ENCODE measurements around the gene TBX2. TPM values are rescaled to one million over a fixed set of nuclear protein-coding genes. Genes with fewer than 3 reads are reported as not detected.

TBX2 gene
- total RNA-seq, 1 experiment from 2014 or later, result 42.7 TPM

- peak; percentile 51 to 52 for DNase-seq
- H3K27ac ChIP-seq, result peak overlapping the region; percentile 73
- H3K4me3 ChIP-seq, result peak overlapping the region; percentile 91
- peaks cover 26% of the 10 kb centered on the region for H3K36me3 ChIP-seq
- H3K27me3 ChIP-seq, result no peaks in the 10 kb centered on the region
- no peaks in the 10 kb centered on the region for H3K9me3 ChIP-seq (replicated peaks)
- peaks cover 5% of the 10 kb centered on the region; the same call in 1 of the 2 replicates for H3K4me1 ChIP-seq
These were observed 548 bp downstream of the TBX2 start for GRCh38 chr17:61400066-61400716.

DNA sequence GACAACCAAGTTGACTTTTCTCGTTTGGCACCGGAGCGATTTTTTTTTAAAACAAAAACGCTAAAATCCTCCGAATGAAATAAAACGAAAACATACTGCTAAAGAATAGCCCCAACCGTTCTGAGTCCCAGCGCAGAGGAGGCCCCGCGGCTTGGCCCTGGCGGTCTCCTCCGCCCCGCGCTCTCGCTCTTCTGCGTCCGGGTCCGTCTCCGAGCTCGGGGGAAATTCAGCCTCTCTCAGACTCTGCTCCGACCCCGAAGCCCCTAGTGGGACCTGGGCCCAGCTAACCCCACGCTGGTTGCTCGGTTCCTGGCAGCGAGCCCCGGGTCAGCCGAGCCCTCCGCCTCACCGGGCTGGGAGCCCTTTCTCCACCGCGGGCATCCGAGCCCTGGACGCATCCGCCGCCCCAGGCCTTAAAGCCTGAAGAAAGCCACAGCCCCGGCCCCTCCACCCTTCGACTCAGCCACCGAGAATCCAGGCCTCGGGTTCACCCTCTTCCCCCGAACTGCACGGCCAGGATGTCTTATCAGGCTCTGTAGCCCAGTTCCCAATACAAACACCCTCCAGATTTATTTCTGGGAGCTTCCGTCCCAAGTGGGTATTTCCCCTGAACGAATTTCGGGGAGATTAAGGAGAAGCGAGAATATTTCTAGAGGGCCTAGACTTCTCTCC lies 1.2 kb downstream of the TBX2 start:
- peak; percentile 53 to 64 for DNase-seq
- peak overlapping the region; percentile 73 for H3K27ac ChIP-seq
- H3K27me3 ChIP-seq, result no peaks in the 10 kb centered on the region

DNA sequence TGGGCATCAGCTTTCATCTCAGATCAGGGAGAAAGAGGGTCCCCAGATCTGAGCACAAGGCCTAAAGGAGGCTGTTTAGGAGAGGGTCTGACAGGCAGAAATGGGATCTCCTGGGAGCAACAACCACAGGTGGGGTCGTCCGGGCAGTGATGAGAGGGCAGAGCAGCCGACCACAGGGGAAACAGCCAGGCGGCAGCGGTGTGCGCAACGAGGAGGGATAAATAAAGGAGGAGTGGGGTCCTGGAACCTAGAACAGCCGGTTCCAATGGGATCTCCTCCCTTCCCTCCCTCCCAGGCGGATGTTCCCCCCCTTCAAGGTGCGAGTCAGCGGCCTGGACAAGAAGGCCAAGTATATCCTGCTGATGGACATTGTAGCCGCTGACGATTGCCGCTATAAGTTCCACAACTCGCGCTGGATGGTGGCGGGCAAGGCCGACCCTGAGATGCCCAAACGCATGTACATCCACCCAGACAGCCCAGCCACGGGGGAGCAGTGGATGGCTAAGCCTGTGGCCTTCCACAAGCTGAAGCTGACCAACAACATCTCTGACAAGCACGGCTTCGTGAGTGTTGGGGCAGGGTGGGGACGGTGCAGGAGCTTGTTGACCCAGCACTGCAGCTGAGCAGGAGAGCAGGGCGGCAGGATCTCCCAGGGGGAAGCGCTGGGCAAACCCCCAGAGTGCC lies 1.9 kb downstream of the TBX2 start:
- peaks cover 37% of the 10 kb centered on the region for H3K36me3 ChIP-seq
- H3K4me3 ChIP-seq, result peak overlapping the region; percentile 91
- no peaks in the 10 kb centered on the region for H3K9me3 ChIP-seq (replicated peaks)
- peaks cover 5% of the 10 kb centered on the region; the same call in 1 of the 2 replicates for H3K4me1 ChIP-seq
- peak overlapping the region; percentile 73 for H3K27ac ChIP-seq
- no peaks in the 10 kb centered on the region for H3K27me3 ChIP-seq
- peak; percentile 48 to 55 for DNase-seq

More for the DNA sequence above, 1.2 kb downstream of the TBX2 start:
- Histone ChIP-seq H3K9me3 (replicated peaks) (no peaks in the 10 kb centered on the region), H3K4me1 (peaks cover 5% of the 10 kb centered on the region; the same call in 1 of the 2 replicates), H3K4me3 (peak overlapping the region; percentile 91), H3K36me3 (peaks cover 31% of the 10 kb centered on the region)

GRCh38 chr17:61402073-61402541 lies 2.5 kb downstream of the TBX2 start:
- peaks cover 39% of the 10 kb centered on the region for H3K36me3 ChIP-seq
- H3K4me3 ChIP-seq, result peak overlapping the region; percentile 91
- no peaks in the 10 kb centered on the region for H3K9me3 ChIP-seq (replicated peaks)
- H3K4me1 ChIP-seq, result peaks cover 5% of the 10 kb centered on the region; the same call in 1 of the 2 replicates
- H3K27ac ChIP-seq, result peak overlapping the region; percentile 73; the same call in 1 of the 2 replicates
- no peak for DNase-seq
- no peaks in the 10 kb centered on the region for H3K27me3 ChIP-seq

GRCh38 chr17:61402978-61403800 lies 3.5 kb downstream of the TBX2 start:
- no peaks in the 10 kb centered on the region for H3K27me3 ChIP-seq
- peak; percentile 88 to 90 for DNase-seq
- peaks cover 48% of the 10 kb centered on the region for H3K36me3 ChIP-seq
- H3K27ac ChIP-seq, result peak overlapping the region; percentile 61
- peaks cover 5% of the 10 kb centered on the region; the same call in 1 of the 2 replicates for H3K4me1 ChIP-seq
- H3K4me3 ChIP-seq, result peak overlapping the region; percentile 91
- H3K9me3 ChIP-seq (replicated peaks), result no peaks in the 10 kb centered on the region

GRCh38 chr17:61403801-61404662 lies 4.4 kb downstream of the TBX2 start:
- no peaks in the 10 kb centered on the region for H3K27me3 ChIP-seq
- H3K4me1 ChIP-seq, result peaks cover 5% of the 10 kb centered on the region; the same call in 1 of the 2 replicates
- DNase-seq, result no peak
- peak overlapping the region; percentile 91 for H3K4me3 ChIP-seq
- no peaks in the 10 kb centered on the region for H3K9me3 ChIP-seq (replicated peaks)
- peaks cover 57% of the 10 kb centered on the region for H3K36me3 ChIP-seq
- peak overlapping the region; percentile 61 for H3K27ac ChIP-seq

DNA sequence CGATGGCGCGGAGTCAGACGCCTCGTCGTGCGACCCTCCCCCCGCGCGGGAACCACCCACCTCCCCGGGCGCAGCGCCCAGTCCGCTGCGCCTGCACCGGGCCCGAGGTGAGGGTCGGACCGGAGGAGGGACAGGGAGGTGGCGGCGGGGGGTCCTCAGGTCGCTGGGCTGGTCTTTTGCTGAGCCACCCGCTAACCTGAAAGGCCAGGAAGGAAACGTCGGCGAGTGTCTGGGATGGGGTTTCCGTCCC lies 4.9 kb downstream of the TBX2 start:
- Histone ChIP-seq H3K4me3 (no peak overlapping the region), H3K27ac (no peak overlapping the region), H3K9me3 (replicated peaks) (no peaks in the 10 kb centered on the region), H3K36me3 (peaks cover 58% of the 10 kb centered on the region), H3K27me3 (no peaks in the 10 kb centered on the region), H3K4me1 (peaks cover 5% of the 10 kb centered on the region; the same call in 1 of the 2 replicates)
- no peak for DNase-seq

DNA sequence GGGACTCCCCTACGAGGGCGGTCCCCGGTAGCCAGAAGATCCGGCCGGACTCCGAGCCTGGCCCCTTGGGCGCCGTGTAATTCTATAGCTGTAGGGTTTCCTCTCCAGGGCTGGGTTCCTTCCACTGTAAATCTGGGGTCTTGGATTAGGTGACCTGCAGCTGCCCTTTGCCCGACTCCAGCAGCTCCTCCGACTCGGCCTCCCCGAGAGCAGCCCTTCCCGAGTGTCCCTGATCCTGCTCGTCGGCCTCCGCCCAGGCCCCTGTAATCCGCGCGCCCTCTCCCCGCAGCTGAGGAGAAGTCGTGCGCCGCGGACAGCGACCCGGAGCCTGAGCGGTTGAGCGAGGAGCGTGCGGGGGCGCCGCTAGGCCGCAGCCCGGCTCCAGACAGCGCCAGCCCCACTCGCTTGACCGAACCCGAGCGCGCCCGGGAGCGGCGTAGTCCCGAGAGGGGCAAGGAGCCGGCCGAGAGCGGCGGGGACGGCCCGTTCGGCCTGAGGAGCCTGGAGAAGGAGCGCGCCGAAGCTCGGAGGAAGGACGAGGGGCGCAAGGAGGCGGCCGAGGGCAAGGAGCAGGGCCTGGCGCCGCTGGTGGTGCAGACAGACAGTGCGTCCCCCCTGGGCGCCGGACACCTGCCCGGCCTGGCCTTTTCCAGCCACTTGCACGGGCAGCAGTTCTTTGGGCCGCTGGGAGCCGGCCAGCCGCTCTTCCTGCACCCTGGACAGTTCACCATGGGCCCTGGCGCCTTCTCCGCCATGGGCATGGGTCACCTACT lies 5.5 kb downstream of the TBX2 start:
- Histone ChIP-seq H3K9me3 (replicated peaks) (no peaks in the 10 kb centered on the region), H3K27ac (no peak overlapping the region), H3K4me1 (peaks cover 5% of the 10 kb centered on the region; the same call in 1 of the 2 replicates), H3K36me3 (peaks cover 58% of the 10 kb centered on the region), H3K4me3 (no peak overlapping the region), H3K27me3 (no peaks in the 10 kb centered on the region)
- no peak for DNase-seq

DNA sequence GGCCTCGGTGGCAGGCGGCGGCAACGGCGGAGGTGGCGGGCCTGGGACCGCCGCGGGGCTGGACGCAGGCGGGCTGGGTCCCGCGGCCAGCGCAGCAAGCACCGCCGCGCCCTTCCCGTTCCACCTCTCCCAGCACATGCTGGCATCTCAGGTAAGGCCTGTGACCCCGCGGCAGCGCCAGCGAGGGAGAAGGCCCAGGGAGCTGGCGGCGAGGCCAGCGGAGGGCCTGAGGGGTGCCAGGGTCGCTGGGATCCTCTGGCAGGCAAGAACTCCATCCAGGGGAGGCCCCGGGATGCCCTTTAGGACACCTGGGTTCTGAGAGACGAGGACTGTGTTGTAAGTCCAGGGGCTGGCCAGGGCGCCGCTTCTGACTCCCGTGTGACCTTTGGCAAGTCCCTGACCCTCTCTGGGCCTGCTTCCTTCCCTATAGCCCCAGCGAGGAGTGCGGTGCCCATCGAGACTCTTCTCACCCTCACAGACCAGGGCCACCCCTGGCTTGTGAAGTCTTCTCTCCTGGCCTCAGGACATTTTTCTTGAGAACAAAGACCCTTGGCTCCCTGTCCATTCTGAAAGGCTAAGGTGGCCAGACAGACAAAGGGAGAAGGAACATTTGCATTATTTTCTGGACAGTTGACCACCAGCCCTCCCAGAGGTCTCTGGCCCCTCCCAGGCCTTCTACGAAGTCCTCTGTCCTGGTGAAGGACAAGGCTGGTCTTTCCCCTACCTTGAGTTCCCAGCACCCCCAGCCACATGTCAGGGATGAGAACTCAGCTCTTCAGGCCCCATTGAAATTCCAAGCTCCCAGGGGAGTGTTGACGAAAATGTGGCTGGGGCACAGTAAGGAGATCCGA lies 6.3 kb downstream of the TBX2 start:
- H3K27me3 ChIP-seq, result no peaks in the 10 kb centered on the region
- H3K9me3 ChIP-seq (replicated peaks), result no peaks in the 10 kb centered on the region
- DNase-seq, result no peak
- H3K4me3 ChIP-seq, result no peak overlapping the region
- H3K4me1 ChIP-seq, result peaks cover 5% of the 10 kb centered on the region; the same call in 1 of the 2 replicates
- no peak overlapping the region for H3K27ac ChIP-seq
- H3K36me3 ChIP-seq, result peaks cover 58% of the 10 kb centered on the region

DNA sequence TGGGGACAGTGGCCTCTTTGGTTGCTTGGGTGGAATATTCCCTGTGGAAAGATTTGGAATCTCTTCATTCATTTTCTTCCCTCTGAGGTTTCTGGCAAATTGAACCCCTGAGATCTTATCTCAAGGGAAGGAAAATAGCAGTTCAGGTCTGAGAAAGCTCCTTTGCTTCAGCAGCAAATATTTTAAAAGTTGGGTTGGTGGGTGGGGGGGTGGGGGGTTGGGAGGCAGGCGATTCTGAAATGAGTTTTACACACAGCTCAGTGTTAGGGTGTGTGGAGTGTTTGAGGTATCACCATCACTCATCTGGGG lies 6.8 kb downstream of the TBX2 start:
- no peaks in the 10 kb centered on the region for H3K27me3 ChIP-seq
- no peak overlapping the region for H3K4me3 ChIP-seq
- no peaks in the 10 kb centered on the region; the same call in 1 of the 2 replicates for H3K9me3 ChIP-seq (replicated peaks)
- DNase-seq, result no peak
- H3K27ac ChIP-seq, result no peak overlapping the region
- peaks cover 5% of the 10 kb centered on the region; the same call in 1 of the 2 replicates for H3K4me1 ChIP-seq
- H3K36me3 ChIP-seq, result peaks cover 58% of the 10 kb centered on the region

GRCh38 chr17:61406971-61407911 lies 7.6 kb downstream of the TBX2 start:
- Histone ChIP-seq H3K27ac (no peak overlapping the region), H3K27me3 (no peaks in the 10 kb centered on the region), H3K36me3 (peaks cover 58% of the 10 kb centered on the region), H3K4me1 (peaks cover 5% of the 10 kb centered on the region; the same call in 1 of the 2 replicates), H3K9me3 (replicated peaks) (no peaks in the 10 kb centered on the region; the same call in 1 of the 2 replicates), H3K4me3 (no peak overlapping the region)
- DNase-seq, result no peak

All from SJCRH30 (cell line).